Left lung (tissue), 10 donors: Measurements from ENCODE around the gene GNB3. TPM values are rescaled to one million over a fixed set of nuclear protein-coding genes. Genes with fewer than 3 reads are reported as not detected.

ENCODE experiments used
- ATAC-seq: fragments of 200-7000 bp; cut with Tn5 transposase; one replicate; pipeline ENCODE4 v1.9.1; 2020; ENCODE audit warnings: moderate library complexity
- DNase-seq, 4 donors: peaks; one replicate each; pipeline ENCODE4 v3.0.0-alpha.2; 2013 to 2020
- H3K27ac ChIP-seq, 2 donors: fragments of 200-600 bp; sonication (generic) in 1 of 2; one replicate each; pipeline versions ENCODE4 v1.5.0 to v1.8.0; 2020 to 2021
- H3K27me3 ChIP-seq, 2 donors: fragments of 200-600 bp; sonication (generic) in 1 of 2; one replicate each; pipeline versions ENCODE4 v1.5.0 to v1.8.0; 2020 to 2021
- H3K36me3 ChIP-seq, 2 donors: fragments of 200-600 bp; sonication (generic) in 1 of 2; one replicate each; pipeline versions ENCODE4 v1.5.0 to v1.8.0; 2020 to 2021
- H3K4me1 ChIP-seq, 2 donors: fragments of 200-600 bp; one replicate each; pipeline ENCODE4 v1.8.0; 2021
- H3K4me3 ChIP-seq, 2 donors: fragments of 200-600 bp; sonication (generic) in 1 of 2; one replicate each; pipeline versions ENCODE4 v1.5.0 to v1.8.0; 2020 to 2021; ENCODE audit warnings: mild to moderate bottlenecking in 1 of 2
- H3K9me3 ChIP-seq, 2 donors: fragments of 200-600 bp; sonication (generic) in 1 of 2; one replicate each; pipeline versions ENCODE4 v1.5.0 to v1.8.0; 2020 to 2021
- CTCF ChIP-seq, 2 donors: fragments of 200-600 bp; sonication (generic) in 1 of 2; IDR thresholded peaks; one replicate each; pipeline versions ENCODE4 v1.5.0 to v1.8.0; 2021; ENCODE audit warnings: antibody characterized with exemption in 2 of 2
- intact Hi-C, 2 donors: fragments of 100-400 bp; cut with DNase I; formaldehyde crosslinking; loops; one replicate each; pipeline versions ENCODE4 v1.11.2 to v1.14.2; 2022
- polyA plus RNA-seq, 6 donors: library from polyadenylated mRNA; unstranded; fragments of 120-200 nt; gene quantifications; one replicate each; pipeline ENCODE4 v1.2.1, GENCODE V29; 2013; ENCODE audit not compliant: insufficient read length in 6 of 6
- total RNA-seq, 2 donors: library from RNA; stranded (reverse); fragmentation: NEBNext Ultra II Directional; extraction: Animal tissue kit (Norgen Biotek cat#: 25700); gene quantifications; one replicate each; pipeline ENCODE4 v1.2.1, GENCODE V29; 2021
- donor health status: DM: no; HTN: yes; CAD: no.
- donor health status: DM: no; HTN: no; CAD: no.

GNB3 gene
- total and polyA plus RNA-seq, 8 donors: 2.0 to 7.2 (median 5.0) TPM

DNA sequence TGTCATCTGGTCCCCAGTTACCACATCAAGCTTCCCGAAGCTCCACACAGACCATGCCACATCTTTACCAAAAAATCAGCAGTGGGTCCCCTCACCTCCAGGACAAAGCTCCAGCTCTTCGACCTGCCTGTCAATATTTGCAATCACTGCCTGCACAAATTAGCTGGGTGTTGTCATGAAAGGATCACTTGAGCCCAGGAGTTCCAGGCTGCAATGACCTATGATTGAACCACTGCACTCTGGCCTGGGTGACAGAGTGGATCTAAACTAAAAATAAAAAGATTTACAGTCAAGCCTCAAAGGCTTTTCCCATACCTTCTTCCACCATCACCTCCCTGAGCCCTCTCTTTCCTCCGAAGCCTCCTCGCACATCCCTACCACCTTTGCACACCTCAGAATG is 44.1 kb upstream of the GNB3 start:
- H3K9me3 ChIP-seq: no peaks in the 10 kb centered on the region

DNA sequence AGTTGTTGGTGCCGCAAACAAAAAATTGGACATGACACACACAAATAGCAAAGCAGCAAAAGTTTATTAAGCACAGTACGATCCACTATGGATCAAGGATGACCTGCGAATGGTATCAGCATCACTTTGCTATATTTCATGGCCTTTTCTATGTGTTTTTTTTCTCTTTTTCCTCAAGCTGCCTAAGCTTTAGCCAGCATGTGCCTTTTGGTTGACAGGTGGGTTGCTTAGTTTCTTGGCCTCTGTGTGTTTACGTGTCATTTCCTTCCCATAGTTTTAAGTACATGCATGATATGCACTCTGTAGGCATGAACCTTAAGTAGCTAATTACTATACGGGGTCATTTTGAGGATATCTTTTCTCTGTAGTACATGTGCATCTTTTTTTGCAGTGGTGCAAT is 41.6 kb upstream of the GNB3 start:
- intact Hi-C loops: no loop called here
- TF ChIP-seq CTCF (IDR thresholded peaks at IDR 0.05): no peak
- no peak for ATAC-seq

More for the DNA sequence above, 44.1 kb upstream of the GNB3 start:
- Histone ChIP-seq H3K36me3 (no peaks in the 10 kb centered on the region), H3K4me3 (no peak overlapping the region), H3K27ac (no peak overlapping the region), H3K27me3 (no peaks in the 10 kb centered on the region), H3K4me1 (peaks cover 0 to 20% of the 10 kb centered on the region in 2 donors)
- ATAC-seq (no peak), DNase-seq (no peak)
- intact Hi-C loops: no loop called here
- TF ChIP-seq CTCF (IDR thresholded peaks at IDR 0.05): no peak

GRCh38 chr12:6807170-6807569 is 33.6 kb upstream of the GNB3 start:
- no peak overlapping the region for H3K27ac ChIP-seq
- peaks cover 0 to 10% of the 10 kb centered on the region in 2 donors for H3K36me3 ChIP-seq
- no peak for ATAC-seq
- no peak for TF ChIP-seq CTCF (IDR thresholded peaks at IDR 0.05)
- DNase-seq: no peak
- H3K9me3 ChIP-seq: no peaks in the 10 kb centered on the region
- no peaks in the 10 kb centered on the region for H3K27me3 ChIP-seq
- H3K4me1 ChIP-seq: no peaks in the 10 kb centered on the region
- H3K4me3 ChIP-seq: no peak overlapping the region
- intact Hi-C loops: no loop called here

More for the DNA sequence above, 41.6 kb upstream of the GNB3 start:
- Histone ChIP-seq H3K27ac (no peak overlapping the region), H3K36me3 (peaks cover 0 to 11% of the 10 kb centered on the region in 2 donors), H3K9me3 (no peaks in the 10 kb centered on the region), H3K4me1 (no peaks in the 10 kb centered on the region), H3K4me3 (no peak overlapping the region), H3K27me3 (no peaks in the 10 kb centered on the region)
- no peak for DNase-seq

GRCh38 chr12:6809056-6809455 is 31.7 kb upstream of the GNB3 start:
- Histone ChIP-seq H3K4me3 (no peak overlapping the region), H3K4me1 (no peaks in the 10 kb centered on the region), H3K36me3 (no peaks in the 10 kb centered on the region), H3K27ac (no peak overlapping the region), H3K9me3 (no peaks in the 10 kb centered on the region), H3K27me3 (no peaks in the 10 kb centered on the region)
- intact Hi-C loops: no loop called here
- no peak for DNase-seq
- no peak for ATAC-seq
- no peak for TF ChIP-seq CTCF (IDR thresholded peaks at IDR 0.05)

- ATAC-seq (no peak), DNase-seq (no peak)
- no peaks in the 10 kb centered on the region for H3K36me3 ChIP-seq
- intact Hi-C loops: no loop called here
- no peaks in the 10 kb centered on the region for H3K9me3 ChIP-seq
- H3K4me1 ChIP-seq: no peaks in the 10 kb centered on the region
- TF ChIP-seq CTCF (IDR thresholded peaks at IDR 0.05): no peak
- H3K27me3 ChIP-seq: no peaks in the 10 kb centered on the region
- no peak overlapping the region for H3K4me3 ChIP-seq
- no peak overlapping the region for H3K27ac ChIP-seq
Observed at GRCh38 chr12:6810758-6811157, 30.0 kb upstream of the GNB3 start.
